H1 (cell line): ENCODE results near the gene SPARC. TPM values are rescaled to one million over a fixed set of nuclear protein-coding genes. Genes with fewer than 3 reads are reported as not detected.

Experiments
- polyA plus RNA-seq, 7 experiments: library from polyadenylated mRNA; depleted of rRNA in 3 of 7; stranded (reverse) in 5 of 7; unstranded in 2 of 7; fragments of >200 nt in 5 of 7; fragments of 200-250 nt in 2 of 7; gene quantifications; 1 replicate in 5 of 7; 2 replicates in 1 of 7; 4 replicates in 1 of 7; pipeline versions ENCODE4 v1.2.1 to v1.2.3, GENCODE V29; 2011 to 2013; ENCODE audit warnings: missing spikeins in 2 of 7, mixed read lengths in 2 of 7
- total RNA-seq: library from RNA; stranded (reverse); fragmentation: NEBNext Ultra II Directional; extraction: Animal tissue kit (Norgen Biotek cat#: 25700); gene quantifications from 2 replicates; pipeline ENCODE4 v1.2.1, GENCODE V29; 2021
- TF ChIP-seq, protein P1 (sequence below): fragments of 300-600 bp; sonication (generic); IDR thresholded peaks from 2 replicates; pipeline ENCODE4 v1.7.1; 2012; ENCODE audit warnings: low read length, moderate library complexity, mild to moderate bottlenecking, inconsistent platforms; ENCODE audit not compliant: insufficient replicate concordance

Gene SPARC
- total and polyA plus RNA-seq, 2 of the 8 experiments (the other 6 are each of a cell fraction or from before 2014, with no cell fraction given), result 375 to 438 TPM

DNA sequence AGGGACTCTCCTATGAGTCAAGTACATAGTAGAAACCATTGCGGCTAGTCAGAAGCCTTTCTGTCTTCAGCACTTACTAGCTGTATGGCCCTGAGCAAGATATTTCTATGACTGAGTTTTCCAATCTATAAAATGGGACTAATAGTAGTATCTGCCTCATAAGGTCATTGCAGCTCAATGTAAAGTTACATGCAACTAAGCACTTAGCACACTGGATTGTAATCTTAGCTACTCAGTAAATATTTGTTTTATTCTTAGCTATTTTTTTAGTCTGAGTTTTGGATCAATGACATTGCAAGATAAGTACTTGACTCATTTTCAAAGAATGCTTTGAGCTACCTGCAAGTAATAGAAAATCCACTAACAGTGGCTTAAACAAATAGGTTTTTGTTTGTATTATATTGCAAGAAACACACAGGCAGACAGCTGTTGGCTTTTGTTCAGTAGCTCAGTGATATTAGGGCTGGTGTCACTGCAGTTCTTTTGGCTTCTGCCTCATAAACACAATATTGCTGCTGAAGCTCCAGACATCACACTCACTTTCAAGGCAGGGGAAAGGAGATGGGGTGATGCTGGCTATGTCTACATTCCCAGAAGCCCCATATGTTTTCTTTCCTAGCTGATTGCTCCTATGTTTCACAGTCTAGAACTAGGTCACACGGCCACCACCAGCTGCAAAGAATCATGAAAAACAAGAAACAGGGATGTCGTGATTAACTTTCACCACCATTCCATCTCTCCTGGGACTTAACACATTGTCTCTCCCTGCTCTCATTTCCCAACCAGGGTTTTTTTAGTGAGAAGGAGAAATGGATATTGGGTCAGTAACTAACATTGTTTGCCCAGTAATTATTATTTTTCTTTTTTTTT is 68.6 kb downstream of the SPARC start (continued):
- TF ChIP-seq, protein P1, sequence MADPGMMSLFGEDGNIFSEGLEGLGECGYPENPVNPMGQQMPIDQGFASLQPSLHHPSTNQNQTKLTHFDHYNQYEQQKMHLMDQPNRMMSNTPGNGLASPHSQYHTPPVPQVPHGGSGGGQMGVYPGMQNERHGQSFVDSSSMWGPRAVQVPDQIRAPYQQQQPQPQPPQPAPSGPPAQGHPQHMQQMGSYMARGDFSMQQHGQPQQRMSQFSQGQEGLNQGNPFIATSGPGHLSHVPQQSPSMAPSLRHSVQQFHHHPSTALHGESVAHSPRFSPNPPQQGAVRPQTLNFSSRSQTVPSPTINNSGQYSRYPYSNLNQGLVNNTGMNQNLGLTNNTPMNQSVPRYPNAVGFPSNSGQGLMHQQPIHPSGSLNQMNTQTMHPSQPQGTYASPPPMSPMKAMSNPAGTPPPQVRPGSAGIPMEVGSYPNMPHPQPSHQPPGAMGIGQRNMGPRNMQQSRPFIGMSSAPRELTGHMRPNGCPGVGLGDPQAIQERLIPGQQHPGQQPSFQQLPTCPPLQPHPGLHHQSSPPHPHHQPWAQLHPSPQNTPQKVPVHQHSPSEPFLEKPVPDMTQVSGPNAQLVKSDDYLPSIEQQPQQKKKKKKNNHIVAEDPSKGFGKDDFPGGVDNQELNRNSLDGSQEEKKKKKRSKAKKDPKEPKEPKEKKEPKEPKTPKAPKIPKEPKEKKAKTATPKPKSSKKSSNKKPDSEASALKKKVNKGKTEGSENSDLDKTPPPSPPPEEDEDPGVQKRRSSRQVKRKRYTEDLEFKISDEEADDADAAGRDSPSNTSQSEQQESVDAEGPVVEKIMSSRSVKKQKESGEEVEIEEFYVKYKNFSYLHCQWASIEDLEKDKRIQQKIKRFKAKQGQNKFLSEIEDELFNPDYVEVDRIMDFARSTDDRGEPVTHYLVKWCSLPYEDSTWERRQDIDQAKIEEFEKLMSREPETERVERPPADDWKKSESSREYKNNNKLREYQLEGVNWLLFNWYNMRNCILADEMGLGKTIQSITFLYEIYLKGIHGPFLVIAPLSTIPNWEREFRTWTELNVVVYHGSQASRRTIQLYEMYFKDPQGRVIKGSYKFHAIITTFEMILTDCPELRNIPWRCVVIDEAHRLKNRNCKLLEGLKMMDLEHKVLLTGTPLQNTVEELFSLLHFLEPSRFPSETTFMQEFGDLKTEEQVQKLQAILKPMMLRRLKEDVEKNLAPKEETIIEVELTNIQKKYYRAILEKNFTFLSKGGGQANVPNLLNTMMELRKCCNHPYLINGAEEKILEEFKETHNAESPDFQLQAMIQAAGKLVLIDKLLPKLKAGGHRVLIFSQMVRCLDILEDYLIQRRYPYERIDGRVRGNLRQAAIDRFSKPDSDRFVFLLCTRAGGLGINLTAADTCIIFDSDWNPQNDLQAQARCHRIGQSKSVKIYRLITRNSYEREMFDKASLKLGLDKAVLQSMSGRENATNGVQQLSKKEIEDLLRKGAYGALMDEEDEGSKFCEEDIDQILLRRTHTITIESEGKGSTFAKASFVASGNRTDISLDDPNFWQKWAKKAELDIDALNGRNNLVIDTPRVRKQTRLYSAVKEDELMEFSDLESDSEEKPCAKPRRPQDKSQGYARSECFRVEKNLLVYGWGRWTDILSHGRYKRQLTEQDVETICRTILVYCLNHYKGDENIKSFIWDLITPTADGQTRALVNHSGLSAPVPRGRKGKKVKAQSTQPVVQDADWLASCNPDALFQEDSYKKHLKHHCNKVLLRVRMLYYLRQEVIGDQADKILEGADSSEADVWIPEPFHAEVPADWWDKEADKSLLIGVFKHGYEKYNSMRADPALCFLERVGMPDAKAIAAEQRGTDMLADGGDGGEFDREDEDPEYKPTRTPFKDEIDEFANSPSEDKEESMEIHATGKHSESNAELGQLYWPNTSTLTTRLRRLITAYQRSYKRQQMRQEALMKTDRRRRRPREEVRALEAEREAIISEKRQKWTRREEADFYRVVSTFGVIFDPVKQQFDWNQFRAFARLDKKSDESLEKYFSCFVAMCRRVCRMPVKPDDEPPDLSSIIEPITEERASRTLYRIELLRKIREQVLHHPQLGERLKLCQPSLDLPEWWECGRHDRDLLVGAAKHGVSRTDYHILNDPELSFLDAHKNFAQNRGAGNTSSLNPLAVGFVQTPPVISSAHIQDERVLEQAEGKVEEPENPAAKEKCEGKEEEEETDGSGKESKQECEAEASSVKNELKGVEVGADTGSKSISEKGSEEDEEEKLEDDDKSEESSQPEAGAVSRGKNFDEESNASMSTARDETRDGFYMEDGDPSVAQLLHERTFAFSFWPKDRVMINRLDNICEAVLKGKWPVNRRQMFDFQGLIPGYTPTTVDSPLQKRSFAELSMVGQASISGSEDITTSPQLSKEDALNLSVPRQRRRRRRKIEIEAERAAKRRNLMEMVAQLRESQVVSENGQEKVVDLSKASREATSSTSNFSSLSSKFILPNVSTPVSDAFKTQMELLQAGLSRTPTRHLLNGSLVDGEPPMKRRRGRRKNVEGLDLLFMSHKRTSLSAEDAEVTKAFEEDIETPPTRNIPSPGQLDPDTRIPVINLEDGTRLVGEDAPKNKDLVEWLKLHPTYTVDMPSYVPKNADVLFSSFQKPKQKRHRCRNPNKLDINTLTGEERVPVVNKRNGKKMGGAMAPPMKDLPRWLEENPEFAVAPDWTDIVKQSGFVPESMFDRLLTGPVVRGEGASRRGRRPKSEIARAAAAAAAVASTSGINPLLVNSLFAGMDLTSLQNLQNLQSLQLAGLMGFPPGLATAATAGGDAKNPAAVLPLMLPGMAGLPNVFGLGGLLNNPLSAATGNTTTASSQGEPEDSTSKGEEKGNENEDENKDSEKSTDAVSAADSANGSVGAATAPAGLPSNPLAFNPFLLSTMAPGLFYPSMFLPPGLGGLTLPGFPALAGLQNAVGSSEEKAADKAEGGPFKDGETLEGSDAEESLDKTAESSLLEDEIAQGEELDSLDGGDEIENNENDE, result no peak
